Muscle of back (tissue), 11 donors: ENCODE data around the gene KRT33A. TPM values are rescaled to one million over a fixed set of nuclear protein-coding genes. Genes with fewer than 3 reads are reported as not detected.
"Not testable (repeated sequence)": the region's sequence is repeated elsewhere in the genome, so short reads cannot be mapped to it uniquely, and the experiment has no call there.

ENCODE experiments used
- DNase-seq, 3 donors: peaks; one replicate each; pipeline versions ENCODE4 v3.0.0 to v3.0.0-alpha.2; 2013
- polyA plus RNA-seq, 10 donors: library from polyadenylated mRNA; unstranded; fragments of 120-200 nt; gene quantifications; one replicate each; pipeline ENCODE4 v1.2.1, GENCODE V29; 2013; ENCODE audit not compliant: insufficient read length in 10 of 10

Gene KRT33A
- polyA plus RNA-seq, 10 donors = not detected

GRCh38 chr17:41366070-41366469 lies 15.4 kb upstream of the KRT33A start:
- no peak for DNase-seq

- no peak for DNase-seq
These were observed 13.3 kb upstream of the KRT33A start for GRCh38 chr17:41363881-41364280.

GRCh38 chr17:41360296-41360995 lies 9.8 kb upstream of the KRT33A start:
- peak in 1 of 3 donors; percentile 41 for DNase-seq

GRCh38 chr17:41354536-41354935 lies 3.9 kb upstream of the KRT33A start:
- no peak for DNase-seq

- no peak for DNase-seq
These were observed 2.2 kb upstream of the KRT33A start for GRCh38 chr17:41352597-41353366.

GRCh38 chr17:41351177-41351576 lies 549 bp upstream of the KRT33A start:
- DNase-seq = no peak

DNA sequence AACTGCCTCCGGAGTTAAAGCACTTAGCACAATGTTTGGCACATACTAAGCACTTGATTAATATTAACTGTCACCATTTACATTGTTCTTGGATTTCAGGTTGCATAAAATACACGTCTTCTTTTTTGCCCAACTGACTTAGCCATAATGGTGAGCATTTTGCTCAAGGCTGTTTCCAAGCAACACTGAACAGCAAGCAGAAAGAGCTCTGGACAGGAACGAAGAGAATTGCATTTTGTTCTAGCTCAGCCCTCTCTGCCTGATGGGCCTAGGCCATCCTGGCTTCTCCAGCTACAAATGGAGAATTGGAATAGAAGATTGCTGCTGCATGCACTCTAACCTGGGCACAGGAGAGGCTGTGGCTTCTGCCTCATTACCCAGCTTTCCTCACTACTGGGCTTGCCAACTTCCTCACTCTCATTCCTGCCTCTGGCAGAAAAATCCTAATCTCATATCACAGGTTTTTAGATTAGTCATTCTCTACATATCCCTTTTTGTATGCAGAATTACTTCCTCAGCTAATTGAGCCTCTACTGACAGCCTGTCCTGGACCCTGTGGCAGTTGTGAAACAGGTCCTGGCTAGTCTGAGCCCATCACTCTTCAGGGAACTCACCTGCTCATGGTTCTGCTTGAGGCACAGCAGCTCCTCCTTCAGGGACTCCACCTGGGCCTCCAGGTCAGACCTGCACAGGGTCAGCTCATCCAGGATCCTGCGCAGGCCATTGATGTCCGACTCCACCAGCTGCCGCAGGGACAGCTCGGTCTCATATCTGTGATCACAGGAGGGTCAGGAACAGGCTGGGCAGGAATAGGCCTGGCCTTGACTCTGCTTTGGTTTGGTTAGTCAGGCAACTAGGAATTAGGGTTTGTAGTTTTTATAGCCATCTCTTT lies 2.5 kb downstream of the KRT33A start:
- DNase-seq = no peak

GRCh38 chr17:41346421-41346820 lies 4.2 kb downstream of the KRT33A start:
- not testable (repeated sequence) for DNase-seq

DNA sequence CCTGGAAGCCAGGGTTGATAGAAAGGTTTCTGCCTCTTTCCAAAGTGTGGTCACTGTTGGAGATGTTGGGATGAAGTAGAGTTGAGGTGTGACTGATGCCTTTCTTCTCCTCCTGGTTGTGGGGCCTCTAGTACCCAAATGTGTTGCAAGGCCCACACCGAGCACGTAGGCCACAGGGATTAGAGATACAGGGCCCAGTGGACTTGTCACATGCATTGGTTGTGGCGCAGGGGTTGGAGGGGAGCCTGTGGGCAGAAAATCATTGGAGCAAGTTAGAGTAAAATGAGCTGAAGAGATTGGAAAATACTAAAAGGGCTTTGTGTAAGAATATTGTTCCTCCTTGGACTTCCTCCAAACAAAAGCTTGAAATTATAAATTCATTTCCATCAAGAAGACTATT lies 4.6 kb downstream of the KRT33A start:
- DNase-seq = no peak

DNA sequence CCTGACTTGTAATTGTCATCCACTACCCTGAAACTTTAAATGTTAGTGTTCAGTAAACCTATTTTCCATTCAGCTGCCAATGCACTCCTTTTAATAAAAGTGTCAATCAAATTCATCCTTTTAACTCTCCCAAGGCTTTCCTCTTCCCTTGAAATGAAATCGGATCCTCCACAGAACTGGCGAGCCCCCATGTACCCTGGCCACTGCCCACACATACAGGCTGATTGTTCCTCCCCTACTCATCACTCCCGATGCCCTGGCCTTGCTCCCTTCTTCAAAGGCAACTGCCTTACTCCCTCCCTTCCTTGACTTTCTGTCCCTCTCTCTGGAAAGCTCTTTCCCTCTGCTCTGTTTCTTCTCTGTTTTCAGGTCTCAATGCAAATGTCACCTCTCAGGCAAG lies 7.6 kb downstream of the KRT33A start:
- no peak for DNase-seq

GRCh38 chr17:41340934-41341861 lies 9.4 kb downstream of the KRT33A start:
- DNase-seq = no peak

DNA sequence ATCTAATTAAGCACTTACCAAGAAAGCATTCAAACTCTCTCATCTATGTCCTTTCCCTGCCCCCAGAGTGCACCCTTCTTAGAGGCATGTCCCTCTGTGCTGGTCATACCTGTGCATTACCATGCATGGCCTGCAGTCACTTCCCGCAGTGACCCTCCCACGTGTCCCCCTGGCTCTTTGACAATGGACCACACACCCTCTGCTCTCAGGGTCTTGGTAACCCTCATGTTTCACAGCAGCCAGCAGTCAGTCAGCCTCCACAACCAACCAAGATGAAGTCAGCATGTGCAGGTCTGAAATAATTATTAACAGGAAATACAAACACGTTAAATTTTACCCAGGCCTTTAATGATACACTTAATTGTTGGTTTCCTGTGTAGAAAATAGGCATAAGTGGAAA lies 10.1 kb downstream of the KRT33A start:
- DNase-seq = no peak

- no peak for DNase-seq
These were observed 11.0 kb downstream of the KRT33A start for GRCh38 chr17:41339571-41340172.

DNA sequence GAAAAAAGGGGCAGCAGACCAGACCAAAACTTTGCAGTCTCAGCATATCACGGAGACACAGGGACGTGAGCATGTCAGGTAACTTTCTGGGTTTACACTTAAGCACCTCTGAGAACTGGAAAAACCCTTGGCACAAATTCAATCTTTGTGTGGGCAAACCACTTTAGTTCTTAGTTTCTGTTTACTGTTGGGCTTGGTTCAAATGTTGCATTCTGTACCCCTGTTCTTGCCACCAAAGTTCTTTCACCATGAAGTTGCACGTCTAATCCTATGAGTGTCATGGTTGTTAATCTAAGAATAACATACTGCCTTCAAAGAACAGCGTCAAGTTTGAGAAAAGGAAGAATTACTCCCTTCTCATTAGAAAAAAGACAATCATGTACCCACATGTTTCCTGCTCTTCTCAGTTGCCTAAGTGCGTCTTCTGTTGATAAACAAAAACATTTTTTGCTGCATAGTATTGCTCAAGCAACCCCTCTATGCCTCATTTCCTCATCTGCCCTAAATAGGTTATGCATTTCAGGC lies 11.6 kb downstream of the KRT33A start:
- no peak for DNase-seq

DNA sequence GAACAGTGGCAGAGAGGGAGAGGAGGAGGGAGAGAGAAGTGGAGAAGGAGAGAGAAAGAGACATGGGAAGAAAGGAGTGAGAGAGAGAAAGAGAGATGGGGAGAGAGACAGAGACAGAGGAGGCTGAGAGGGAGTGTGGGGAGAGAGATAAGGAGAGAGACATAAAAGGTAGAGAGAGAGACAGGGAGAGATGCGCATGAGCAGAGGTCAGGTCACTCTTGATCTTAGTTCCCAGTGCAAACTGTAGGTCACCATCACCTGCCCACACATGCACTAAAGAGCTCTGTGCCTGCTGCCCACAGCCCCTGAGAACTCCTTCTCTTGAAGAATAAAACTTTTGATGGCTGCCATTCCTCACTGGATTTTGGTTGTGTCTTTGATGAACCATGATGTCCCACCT lies 14.9 kb downstream of the KRT33A start:
- no peak for DNase-seq

DNA sequence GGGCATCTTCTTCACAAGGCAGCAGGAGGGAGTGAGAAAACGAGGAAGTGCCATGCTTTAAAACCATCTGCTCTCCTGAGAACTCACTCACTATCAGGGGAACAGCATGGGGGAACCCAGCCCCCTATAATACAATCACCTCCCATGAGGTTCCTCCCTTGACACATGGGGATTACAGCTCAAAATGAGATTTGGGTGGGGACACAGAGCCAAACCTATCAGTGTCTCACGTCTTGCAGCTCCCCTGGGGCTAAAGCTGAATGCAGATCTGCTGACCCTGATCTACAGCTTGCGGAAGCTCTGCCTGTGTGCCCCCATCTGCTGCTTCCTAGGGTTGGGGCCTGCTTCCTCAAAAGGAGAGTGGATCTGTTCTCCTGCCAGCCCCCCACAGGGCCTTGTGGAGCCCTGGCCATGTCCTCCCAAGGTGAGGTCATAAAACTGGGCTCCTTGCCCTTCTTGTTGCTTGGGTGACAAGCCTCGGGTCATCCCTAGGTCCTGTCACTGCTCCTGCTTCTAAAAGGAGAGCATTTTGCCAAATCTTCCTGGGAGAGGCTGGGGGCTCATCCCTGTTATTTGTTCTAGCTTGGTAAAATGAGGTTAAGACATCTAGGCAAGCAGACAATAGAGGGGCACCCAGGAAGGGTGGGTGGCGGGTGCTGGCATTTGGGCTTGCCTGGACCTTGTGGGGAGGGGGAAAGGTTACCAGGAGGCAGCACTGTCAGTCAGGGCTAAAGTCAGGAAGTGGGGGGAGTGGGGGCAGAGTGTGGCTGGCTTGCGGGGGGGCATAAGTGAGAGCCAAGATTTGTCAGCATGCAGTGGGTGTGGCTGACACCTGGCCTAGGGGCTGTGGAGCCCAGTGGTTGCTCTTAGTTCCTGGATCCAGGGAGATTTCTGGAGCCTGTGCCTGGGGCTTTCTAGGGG lies 16.0 kb downstream of the KRT33A start:
- no peak for DNase-seq

GRCh38 chr17:41333836-41334235 lies 16.8 kb downstream of the KRT33A start:
- DNase-seq = no peak

DNA sequence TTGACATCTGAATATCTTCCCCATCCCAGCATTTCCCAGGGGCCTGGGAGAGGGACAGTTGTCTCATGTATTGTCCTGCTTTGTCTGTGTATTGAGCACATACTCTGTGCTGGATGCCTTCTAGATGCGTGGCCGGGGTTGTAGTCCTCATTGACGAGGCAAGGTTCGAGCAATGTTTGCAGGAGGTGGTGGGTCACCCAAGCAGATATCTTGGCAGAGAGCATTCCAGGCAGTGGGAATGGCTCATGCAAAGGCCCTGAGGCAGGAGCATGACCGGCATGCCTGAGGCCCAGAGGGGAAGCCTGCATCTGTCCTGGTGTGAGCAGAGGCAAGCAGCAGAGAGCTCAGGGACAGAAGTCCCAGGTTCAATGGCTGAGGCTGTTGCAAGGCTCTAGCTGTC lies 17.5 kb downstream of the KRT33A start:
- no peak for DNase-seq

DNA sequence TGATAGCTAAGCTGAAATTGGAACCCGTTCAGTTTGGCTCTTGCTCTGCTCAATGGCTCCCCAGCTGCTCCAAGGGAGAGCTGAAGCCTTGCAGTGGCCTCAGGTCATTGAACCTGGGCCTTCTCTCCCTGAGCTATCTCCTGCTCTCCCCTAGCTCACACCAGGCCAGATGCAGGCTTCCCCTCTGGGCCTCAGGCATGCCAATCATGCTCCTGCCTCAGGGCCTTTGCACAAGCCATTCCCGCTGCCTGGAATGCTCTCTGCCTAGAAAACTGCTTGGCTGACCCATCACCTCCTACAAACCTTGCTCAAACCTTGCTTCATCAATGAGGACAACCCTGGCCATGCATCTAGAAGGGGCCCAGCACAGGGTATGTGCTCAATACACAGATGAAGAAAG lies 18.4 kb downstream of the KRT33A start:
- DNase-seq = no peak
